Measurements from ENCODE around the gene WDR37.

DNA sequence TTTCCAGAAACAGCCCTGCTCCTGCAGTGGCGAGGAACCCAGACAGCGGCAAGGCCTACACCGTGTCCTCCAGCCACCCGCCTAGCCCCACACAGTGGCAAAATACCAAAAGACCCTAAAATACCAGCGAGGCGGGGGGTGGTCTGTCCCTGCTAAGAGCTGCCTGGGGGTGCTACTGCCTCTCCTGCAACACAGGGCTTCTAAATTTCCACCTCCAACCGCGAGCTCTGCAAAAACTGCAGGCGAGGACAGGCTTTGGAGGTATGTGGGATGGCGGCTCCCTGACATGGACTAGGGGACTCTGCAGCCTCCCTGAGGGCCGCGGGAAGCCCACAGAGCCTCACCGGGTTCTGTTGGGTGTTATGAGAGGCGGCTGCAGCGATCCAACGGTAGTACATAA is 122.3 kb downstream of the WDR37 start:
- TF ChIP-seq, protein P1, sequence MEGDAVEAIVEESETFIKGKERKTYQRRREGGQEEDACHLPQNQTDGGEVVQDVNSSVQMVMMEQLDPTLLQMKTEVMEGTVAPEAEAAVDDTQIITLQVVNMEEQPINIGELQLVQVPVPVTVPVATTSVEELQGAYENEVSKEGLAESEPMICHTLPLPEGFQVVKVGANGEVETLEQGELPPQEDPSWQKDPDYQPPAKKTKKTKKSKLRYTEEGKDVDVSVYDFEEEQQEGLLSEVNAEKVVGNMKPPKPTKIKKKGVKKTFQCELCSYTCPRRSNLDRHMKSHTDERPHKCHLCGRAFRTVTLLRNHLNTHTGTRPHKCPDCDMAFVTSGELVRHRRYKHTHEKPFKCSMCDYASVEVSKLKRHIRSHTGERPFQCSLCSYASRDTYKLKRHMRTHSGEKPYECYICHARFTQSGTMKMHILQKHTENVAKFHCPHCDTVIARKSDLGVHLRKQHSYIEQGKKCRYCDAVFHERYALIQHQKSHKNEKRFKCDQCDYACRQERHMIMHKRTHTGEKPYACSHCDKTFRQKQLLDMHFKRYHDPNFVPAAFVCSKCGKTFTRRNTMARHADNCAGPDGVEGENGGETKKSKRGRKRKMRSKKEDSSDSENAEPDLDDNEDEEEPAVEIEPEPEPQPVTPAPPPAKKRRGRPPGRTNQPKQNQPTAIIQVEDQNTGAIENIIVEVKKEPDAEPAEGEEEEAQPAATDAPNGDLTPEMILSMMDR (IDR thresholded peaks at IDR 0.05) = no peak
- no peak for TF ChIP-seq POLR2AphosphoS5 (IDR thresholded peaks at IDR 0.05)

Data from prostate gland (tissue), 2 donors.